Measurements from ENCODE around the gene LSP1.

DNA sequence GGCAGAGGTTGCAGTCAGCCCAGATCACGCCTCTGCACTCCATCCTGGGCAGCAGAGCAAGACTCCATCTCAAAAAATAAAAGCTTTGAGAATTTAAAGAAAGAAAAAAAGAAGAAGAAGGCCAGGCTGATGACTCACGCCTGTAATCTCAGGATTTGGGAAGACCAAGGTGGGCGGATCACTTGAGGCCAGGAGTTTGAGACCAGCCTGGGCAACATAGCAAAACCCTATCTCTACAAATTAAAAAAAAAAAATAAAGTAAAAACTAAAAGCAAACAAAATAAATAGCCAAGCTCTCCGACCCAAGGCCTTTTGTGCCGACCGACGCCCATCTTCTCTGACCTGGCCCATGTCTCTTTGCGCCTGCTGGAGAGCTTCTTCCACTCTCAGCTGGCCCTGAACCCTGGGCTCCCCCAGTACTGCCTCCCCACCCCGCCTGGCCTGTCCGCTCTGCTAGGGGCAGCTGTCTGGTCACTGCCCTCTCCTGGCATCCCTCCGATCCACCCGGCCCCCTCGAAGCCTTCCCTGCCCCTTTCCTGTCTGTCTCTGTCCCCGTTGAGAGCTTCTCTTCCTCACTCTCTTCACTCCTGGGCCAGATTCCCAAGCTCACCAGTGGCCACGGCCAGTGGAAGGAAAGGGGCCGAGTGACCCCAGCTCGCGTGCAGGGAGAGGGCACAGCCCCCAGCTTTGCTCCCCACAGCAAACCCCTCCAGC lies 4.8 kb upstream of the LSP1 start:
- no peak for TF ChIP-seq POLR2A (IDR thresholded peaks at IDR 0.05; ENCODE audit: low read length)
- no peak for TF ChIP-seq GATA1 (IDR thresholded peaks at IDR 0.05; ENCODE audit: low read depth, low read length)
